Large intestine (tissue), 3 donors: ENCODE data around the gene PCDHA3. TPM values are rescaled to one million over a fixed set of nuclear protein-coding genes. Genes with fewer than 3 reads are reported as not detected.
"Not testable (repeated sequence)": the region's sequence is repeated elsewhere in the genome, so short reads cannot be mapped to it uniquely, and the experiment has no call there.

Source experiments
- DNase-seq, 2 donors: peaks; one replicate each; pipeline versions ENCODE4 v3.0.0 to v3.0.0-alpha.2; 2013
- H3K27ac ChIP-seq: one replicate; pipeline ENCODE4 v1.5.1; 2013; ENCODE audit warnings: low read length
- H3K27me3 ChIP-seq: 2 replicates; pipeline ENCODE4 v1.6.1; 2013; ENCODE audit warnings: low read length; ENCODE audit not compliant: control insufficient read depth, insufficient read depth
- H3K36me3 ChIP-seq: 2 replicates; pipeline ENCODE4 v1.6.1; 2013; ENCODE audit warnings: low read length; ENCODE audit not compliant: control insufficient read depth, insufficient read depth
- H3K4me1 ChIP-seq: one replicate; pipeline ENCODE4 v1.6.1; 2013; ENCODE audit warnings: low read length; ENCODE audit not compliant: control insufficient read depth, insufficient read depth
- H3K4me3 ChIP-seq: one replicate; pipeline ENCODE4 v1.5.1; 2013; ENCODE audit warnings: low read length
- H3K9me3 ChIP-seq: one replicate; pipeline ENCODE4 v1.6.1; 2013; ENCODE audit warnings: mild to moderate bottlenecking, low read depth, low read length, moderate library complexity; ENCODE audit not compliant: control insufficient read depth
- WGBS: methylation state at CpG from one replicate; pipeline ENCODE4 v1.1.5; 2013; ENCODE audit warnings: low lambda C conversion rate; ENCODE audit not compliant: insufficient coverage; 5-methylcytosine and 5-hydroxymethylcytosine counted together
- polyA plus RNA-seq: library from polyadenylated mRNA; unstranded; fragments of 120-200 nt; gene quantifications from one replicate; pipeline ENCODE4 v1.2.1, GENCODE V29; 2013

Gene PCDHA3
- polyA plus RNA-seq, 1 donor, result 0.85 TPM

DNA sequence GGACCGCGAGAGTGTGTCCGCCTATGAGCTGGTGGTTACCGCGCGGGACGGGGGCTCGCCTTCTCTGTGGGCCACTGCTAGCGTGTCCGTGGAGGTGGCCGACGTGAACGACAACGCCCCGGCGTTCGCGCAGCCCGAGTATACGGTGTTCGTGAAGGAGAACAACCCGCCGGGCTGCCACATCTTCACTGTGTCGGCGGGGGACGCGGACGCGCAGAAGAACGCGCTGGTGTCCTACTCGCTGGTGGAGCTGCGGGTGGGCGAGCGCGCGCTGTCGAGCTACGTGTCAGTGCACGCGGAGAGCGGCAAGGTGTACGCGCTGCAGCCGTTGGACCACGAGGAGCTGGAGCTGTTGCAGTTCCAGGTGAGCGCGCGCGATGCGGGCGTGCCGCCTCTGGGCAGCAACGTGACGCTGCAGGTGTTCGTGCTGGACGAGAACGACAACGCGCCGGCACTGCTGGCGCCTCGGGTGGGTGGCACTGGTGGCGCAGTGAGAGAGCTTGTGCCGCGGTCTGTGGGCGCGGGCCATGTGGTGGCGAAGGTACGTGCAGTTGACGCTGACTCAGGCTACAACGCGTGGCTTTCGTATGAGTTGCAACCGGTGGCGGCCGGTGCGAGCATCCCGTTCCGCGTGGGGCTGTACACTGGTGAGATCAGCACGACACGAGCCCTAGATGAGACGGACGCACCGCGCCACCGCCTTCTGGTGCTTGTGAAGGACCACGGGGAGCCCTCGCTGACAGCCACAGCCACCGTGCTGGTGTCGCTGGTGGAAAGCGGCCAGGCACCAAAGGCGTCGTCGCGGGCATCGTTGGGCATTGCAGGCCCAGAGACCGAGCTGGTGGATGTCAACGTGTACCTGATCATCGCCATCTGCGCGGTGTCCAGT, 35.0 kb downstream of the PCDHA3 start:
- H3K4me3 ChIP-seq, result no peak overlapping the region
- H3K4me1 ChIP-seq, result no peaks in the 10 kb centered on the region
- H3K9me3 ChIP-seq, result peaks cover 19% of the 10 kb centered on the region
- H3K27ac ChIP-seq, result no peak overlapping the region
- WGBS, result no CpG with 5 or more reads among the region's 103 CpGs
- DNase-seq, result no peak
- no peaks in the 10 kb centered on the region for H3K36me3 ChIP-seq
- H3K27me3 ChIP-seq, result peaks cover 3% of the 10 kb centered on the region

DNA sequence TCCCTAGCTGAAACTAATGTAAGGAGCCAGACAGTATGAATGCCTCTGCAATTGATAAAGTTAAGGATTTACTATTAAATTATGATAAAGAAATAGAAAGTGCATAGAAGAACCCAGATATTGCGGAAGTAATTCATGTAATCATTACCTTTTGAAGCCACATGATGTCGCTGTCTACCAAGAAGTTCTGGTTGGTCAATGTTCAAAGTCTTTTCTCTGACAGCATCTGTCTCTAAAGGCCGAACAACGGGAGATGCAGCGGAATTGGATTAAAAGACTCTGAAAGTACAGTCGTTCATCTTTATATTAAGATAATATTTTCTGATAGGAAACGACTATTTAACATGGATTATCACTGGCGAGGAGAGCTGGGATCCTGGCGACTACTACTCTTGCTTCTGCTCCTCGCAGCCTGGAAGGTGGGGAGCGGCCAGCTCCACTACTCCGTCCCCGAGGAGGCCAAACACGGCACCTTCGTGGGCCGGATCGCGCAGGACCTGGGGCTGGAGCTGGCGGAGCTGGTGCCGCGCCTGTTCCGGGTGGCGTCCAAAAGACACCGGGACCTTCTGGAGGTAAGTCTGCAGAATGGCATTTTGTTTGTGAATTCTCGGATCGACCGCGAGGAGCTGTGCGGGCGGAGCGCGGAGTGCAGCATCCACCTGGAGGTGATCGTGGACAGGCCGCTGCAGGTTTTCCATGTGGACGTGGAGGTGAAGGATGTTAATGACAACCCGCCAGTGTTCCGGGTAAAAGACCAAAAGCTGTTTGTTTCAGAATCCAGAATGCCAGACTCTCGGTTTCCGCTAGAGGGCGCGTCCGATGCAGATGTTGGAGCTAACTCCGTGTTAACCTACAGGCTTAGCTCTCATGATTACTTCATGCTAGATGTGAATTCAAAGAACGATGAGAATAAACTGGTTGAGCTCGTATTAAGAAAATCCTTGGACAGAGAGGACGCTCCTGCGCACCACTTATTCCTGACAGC, 40.4 kb downstream of the PCDHA3 start, which contains the start of gene PCDHA8:
TSS of gene PCDHA8 (plus strand) at position 210 of the 985 bp plus-strand sequence. CDS start at position 345, 135 bp downstream.
- Histone ChIP-seq H3K36me3 (no peaks in the 10 kb centered on the region), H3K27ac (no peak within 1 kb of the TSS), H3K27me3 (no peaks in the 10 kb centered on the region), H3K4me1 (no peaks in the 10 kb centered on the region), H3K9me3 (peaks cover 23% of the 10 kb centered on the region), H3K4me3 (no peak within 1 kb of the TSS)
- no peak for DNase-seq
- 80% methylated on average over 1 of the region's 47 CpGs for WGBS

DNA sequence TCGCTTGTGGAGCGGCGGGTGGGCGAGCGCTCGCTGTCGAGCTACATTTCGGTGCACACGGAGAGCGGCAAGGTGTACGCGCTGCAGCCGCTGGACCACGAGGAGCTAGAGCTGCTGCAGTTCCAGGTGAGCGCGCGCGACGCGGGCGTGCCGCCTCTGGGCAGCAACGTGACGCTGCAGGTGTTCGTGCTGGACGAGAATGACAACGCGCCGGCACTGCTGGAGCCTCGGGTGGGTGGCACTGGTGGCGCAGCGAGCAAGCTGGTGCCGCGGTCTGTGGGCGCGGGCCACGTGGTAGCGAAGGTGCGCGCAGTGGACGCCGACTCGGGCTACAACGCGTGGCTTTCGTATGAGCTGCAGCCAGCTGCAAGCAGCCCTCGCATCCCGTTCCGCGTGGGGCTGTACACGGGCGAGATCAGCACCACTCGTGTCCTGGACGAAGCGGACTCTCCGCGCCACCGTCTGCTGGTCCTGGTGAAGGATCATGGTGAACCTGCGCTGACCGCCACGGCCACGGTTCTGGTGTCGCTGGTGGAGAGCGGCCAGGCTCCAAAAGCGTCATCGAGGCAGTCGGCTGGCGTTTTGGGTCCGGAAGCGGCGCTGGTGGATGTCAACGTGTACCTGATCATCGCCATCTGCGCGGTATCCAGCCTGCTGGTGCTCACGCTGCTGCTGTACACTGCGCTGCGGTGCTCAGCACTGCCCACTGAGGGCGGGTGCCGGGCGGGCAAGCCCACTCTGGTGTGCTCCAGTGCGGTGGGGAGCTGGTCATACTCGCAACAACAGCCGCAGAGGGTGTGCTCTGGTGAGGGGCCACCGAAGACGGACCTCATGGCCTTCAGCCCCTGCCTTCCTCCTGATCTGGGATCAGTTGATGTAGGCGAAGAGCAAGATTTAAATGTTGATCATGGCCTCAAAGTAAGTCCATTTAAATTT, 42.2 kb downstream of the PCDHA3 start:
- DNase-seq, result no peak
- H3K9me3 ChIP-seq, result peaks cover 19% of the 10 kb centered on the region

GRCh38 chr5:140848139-140849102, 47.6 kb downstream of the PCDHA3 start, which contains the start of gene PCDHA9:
PCDHA9 (plus strand) TSS chr5:140848382; CDS start chr5:140848496, 114 bp downstream.
- WGBS, result 14% methylated on average over 3 of the region's 48 CpGs
- not testable (repeated sequence) for DNase-seq, H3K27me3 ChIP-seq, H3K36me3 ChIP-seq, H3K27ac ChIP-seq, H3K4me3 ChIP-seq, H3K4me1 ChIP-seq
- peaks cover 18% of the 10 kb centered on the region for H3K9me3 ChIP-seq

More for the DNA sequence above, 42.2 kb downstream of the PCDHA3 start:
- WGBS, result no CpG with 5 or more reads among the region's 87 CpGs
- no peaks in the 10 kb centered on the region for H3K4me1 ChIP-seq
- no peak overlapping the region for H3K4me3 ChIP-seq
- no peaks in the 10 kb centered on the region for H3K36me3 ChIP-seq
- H3K27ac ChIP-seq, result no peak overlapping the region
- H3K27me3 ChIP-seq, result no peaks in the 10 kb centered on the region

DNA sequence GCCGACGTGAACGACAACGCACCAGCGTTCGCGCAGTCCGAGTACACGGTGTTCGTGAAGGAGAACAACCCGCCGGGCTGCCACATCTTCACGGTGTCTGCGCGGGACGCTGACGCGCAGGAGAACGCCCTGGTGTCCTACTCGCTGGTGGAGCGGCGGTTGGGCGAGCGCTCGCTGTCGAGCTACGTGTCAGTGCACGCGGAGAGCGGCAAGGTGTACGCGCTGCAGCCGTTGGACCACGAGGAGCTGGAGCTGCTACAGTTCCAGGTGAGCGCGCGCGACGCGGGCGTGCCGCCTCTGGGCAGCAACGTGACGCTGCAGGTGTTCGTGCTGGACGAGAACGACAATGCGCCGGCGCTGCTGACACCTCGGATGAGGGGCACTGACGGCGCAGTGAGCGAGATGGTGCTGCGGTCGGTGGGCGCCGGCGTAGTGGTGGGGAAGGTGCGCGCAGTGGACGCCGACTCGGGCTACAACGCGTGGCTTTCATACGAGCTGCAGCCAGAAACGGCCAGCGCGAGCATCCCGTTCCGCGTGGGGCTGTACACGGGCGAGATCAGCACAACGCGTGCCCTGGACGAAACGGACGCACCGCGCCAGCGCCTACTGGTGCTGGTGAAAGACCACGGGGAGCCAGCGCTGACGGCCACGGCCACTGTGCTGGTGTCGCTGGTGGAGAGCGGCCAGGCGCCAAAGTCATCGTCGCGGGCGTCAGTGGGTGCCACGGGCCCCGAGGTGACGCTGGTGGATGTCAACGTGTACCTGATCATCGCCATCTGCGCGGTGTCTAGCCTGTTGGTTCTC, 49.2 kb downstream of the PCDHA3 start:
- no CpG with 5 or more reads among the region's 101 CpGs for WGBS
- not testable (repeated sequence) for DNase-seq, H3K27me3 ChIP-seq, H3K36me3 ChIP-seq, H3K4me1 ChIP-seq, H3K27ac ChIP-seq, H3K4me3 ChIP-seq
- H3K9me3 ChIP-seq, result peaks cover 18% of the 10 kb centered on the region

Other genes starting within 250 kb of the PCDHA3 start
- 21.7 TPM for gene SRA1, start 243.6 kb upstream of the PCDHA3 start, polyA plus RNA-seq
- gene APBB3, start 236.5 kb upstream of the PCDHA3 start, polyA plus RNA-seq, result 27.2 TPM
- 62.5 TPM for gene SLC35A4, start 236.2 kb upstream of the PCDHA3 start, polyA plus RNA-seq
- 13.2 TPM for gene CD14, start 167.9 kb upstream of the PCDHA3 start, polyA plus RNA-seq
- gene TMCO6, start 161.6 kb upstream of the PCDHA3 start, polyA plus RNA-seq, result 15.3 TPM
- gene NDUFA2, start 153.4 kb upstream of the PCDHA3 start, polyA plus RNA-seq, result 77.8 TPM
- gene IK, start 153.2 kb upstream of the PCDHA3 start, polyA plus RNA-seq, result 104 TPM
- gene WDR55, start 136.2 kb upstream of the PCDHA3 start, polyA plus RNA-seq, result 19.9 TPM
- gene DND1, start 127.5 kb upstream of the PCDHA3 start, polyA plus RNA-seq, result 0.22 TPM
- 55.4 TPM for gene HARS1, start 109.7 kb upstream of the PCDHA3 start, polyA plus RNA-seq
- gene HARS2, start 109.6 kb upstream of the PCDHA3 start, polyA plus RNA-seq, result 39.2 TPM
- gene ZMAT2, start 100.6 kb upstream of the PCDHA3 start, polyA plus RNA-seq, result 78.7 TPM
- 0.55 TPM for gene PCDHA1, start 14.9 kb upstream of the PCDHA3 start, polyA plus RNA-seq
- 0.81 TPM for gene PCDHA2, start 6.2 kb upstream of the PCDHA3 start, polyA plus RNA-seq
- 1.3 TPM for gene PCDHA4, start 6.0 kb downstream of the PCDHA3 start, polyA plus RNA-seq
- 0.46 TPM for gene PCDHA5, start 20.6 kb downstream of the PCDHA3 start, polyA plus RNA-seq
- gene PCDHA6, start 26.9 kb downstream of the PCDHA3 start, polyA plus RNA-seq, result 0.85 TPM
- gene PCDHA7, start 33.2 kb downstream of the PCDHA3 start, polyA plus RNA-seq, result 0.31 TPM
- gene PCDHA8, start 40.1 kb downstream of the PCDHA3 start, polyA plus RNA-seq, result 0.43 TPM
- 0.24 TPM for gene PCDHA9, start 47.3 kb downstream of the PCDHA3 start, polyA plus RNA-seq
- 1.1 TPM for gene PCDHA10, start 54.8 kb downstream of the PCDHA3 start, polyA plus RNA-seq
- 1.3 TPM for gene PCDHA11, start 67.9 kb downstream of the PCDHA3 start, polyA plus RNA-seq
- gene PCDHA12, start 74.3 kb downstream of the PCDHA3 start, polyA plus RNA-seq, result 0.48 TPM
- 0.72 TPM for gene PCDHA13, start 81.1 kb downstream of the PCDHA3 start, polyA plus RNA-seq
- gene PCDHAC1, start 125.2 kb downstream of the PCDHA3 start, polyA plus RNA-seq, result 1.2 TPM
- gene PCDHAC2, start 165.4 kb downstream of the PCDHA3 start, polyA plus RNA-seq, result 2.4 TPM